GM18511 (cell line): ENCODE measurements around the gene APOBEC3H.
A peak's percentile ranks its signal among the peaks of the same experiment; 100 is the strongest.

Experiments used
- ATAC-seq: cut with Tn5 transposase; IDR thresholded peaks from one replicate; pipeline ENCODE4 v1.9.1; 2021; ENCODE audit warnings: mild to moderate bottlenecking, moderate library complexity; ENCODE audit not compliant: unreplicated experiment

The APOBEC3H gene

DNA sequence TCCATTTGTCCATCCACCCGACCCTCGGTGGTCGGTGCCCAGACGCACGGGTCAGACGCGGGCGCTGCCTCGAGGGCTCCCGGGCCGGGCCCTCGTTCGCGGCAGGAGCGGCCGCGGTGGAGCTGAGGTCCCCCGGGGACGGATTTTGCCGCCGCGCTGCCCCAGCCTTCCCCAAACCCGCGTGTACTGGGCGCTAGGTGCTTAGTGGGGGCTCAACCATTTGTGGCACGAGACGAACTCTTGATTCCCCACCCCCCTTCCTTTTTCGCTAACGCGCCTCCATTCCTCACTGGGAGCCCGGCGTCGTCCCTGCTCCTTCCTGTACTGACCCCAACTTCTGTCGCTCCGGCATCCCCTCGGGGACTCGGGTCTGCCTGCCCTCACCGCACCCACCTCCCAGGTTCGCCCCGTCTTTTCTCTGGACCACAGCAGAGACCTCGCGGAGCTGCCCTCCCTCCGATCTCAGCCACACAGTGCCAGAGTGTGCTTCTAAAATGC, 56.2 kb downstream of the APOBEC3H start:
- peak; percentile 13 for ATAC-seq
